Suprapubic skin (tissue), 4 donors: ENCODE results near the gene HJV. TPM values are rescaled to one million over a fixed set of nuclear protein-coding genes. Genes with fewer than 3 reads are reported as not detected.

Experiments
- DNase-seq, 2 donors: peaks; one replicate each; pipeline ENCODE4 v3.0.0-alpha.2; 2019; ENCODE audit warnings: low spot score in 2 of 2
- H3K27ac ChIP-seq: fragments of 200-600 bp; sonication (generic); one replicate; pipeline ENCODE4 v1.5.1; 2019
- H3K27me3 ChIP-seq: fragments of 200-600 bp; sonication (generic); one replicate; pipeline ENCODE4 v1.5.1; 2019
- H3K36me3 ChIP-seq: fragments of 200-600 bp; sonication (generic); one replicate; pipeline ENCODE4 v1.5.1; 2019
- H3K4me1 ChIP-seq: fragments of 200-600 bp; sonication (generic); one replicate; pipeline ENCODE4 v1.5.1; 2019
- H3K4me3 ChIP-seq: fragments of 200-600 bp; sonication (generic); one replicate; pipeline ENCODE4 v1.5.1; 2019; ENCODE audit warnings: mild to moderate bottlenecking
- H3K9me3 ChIP-seq: fragments of 200-600 bp; sonication (generic); one replicate; pipeline ENCODE4 v1.5.1; 2019
- EP300 ChIP-seq: sonication (generic); formaldehyde crosslinking; IDR thresholded peaks from one replicate; pipeline ENCODE4 v1.6.1; 2017; ENCODE audit warnings: antibody characterized with exemption
- POLR2A ChIP-seq, 2 donors: fragments of 450-650 bp; IDR thresholded peaks; one replicate each; pipeline ENCODE4 v1.6.1; 2017; ENCODE audit warnings: antibody characterized with exemption in 2 of 2, mild to moderate bottlenecking in 2 of 2, moderate library complexity in 2 of 2
- POLR2AphosphoS5 ChIP-seq, 3 donors: sonication (generic); formaldehyde crosslinking; IDR thresholded peaks; one replicate each; pipeline ENCODE4 v1.6.1; 2017; ENCODE audit warnings: antibody characterized with exemption in 3 of 3
- WGBS: methylation state at CpG from one replicate; pipeline ENCODE4 v1.1.5; 2018; 5-methylcytosine and 5-hydroxymethylcytosine counted together
- total RNA-seq, 4 donors: library from RNA; depleted of rRNA; stranded (reverse); fragments of >200 nt; gene quantifications; one replicate each; pipeline ENCODE4 v1.1.0, GENCODE V29; 2016
- TF ChIP-seq, protein P1 (sequence below), 2 donors: fragments of 200-600 bp in 1 of 2; fragments of 450-650 bp in 1 of 2; sonication (generic) in 1 of 2; IDR thresholded peaks; one replicate each; pipeline ENCODE4 v1.5.1; 2016 to 2019; ENCODE audit warnings: antibody characterized with exemption in 2 of 2, mild to moderate bottlenecking in 1 of 2, moderate library complexity in 1 of 2

The HJV gene
- total RNA-seq, 4 donors from 2014 or later = not detected

DNA sequence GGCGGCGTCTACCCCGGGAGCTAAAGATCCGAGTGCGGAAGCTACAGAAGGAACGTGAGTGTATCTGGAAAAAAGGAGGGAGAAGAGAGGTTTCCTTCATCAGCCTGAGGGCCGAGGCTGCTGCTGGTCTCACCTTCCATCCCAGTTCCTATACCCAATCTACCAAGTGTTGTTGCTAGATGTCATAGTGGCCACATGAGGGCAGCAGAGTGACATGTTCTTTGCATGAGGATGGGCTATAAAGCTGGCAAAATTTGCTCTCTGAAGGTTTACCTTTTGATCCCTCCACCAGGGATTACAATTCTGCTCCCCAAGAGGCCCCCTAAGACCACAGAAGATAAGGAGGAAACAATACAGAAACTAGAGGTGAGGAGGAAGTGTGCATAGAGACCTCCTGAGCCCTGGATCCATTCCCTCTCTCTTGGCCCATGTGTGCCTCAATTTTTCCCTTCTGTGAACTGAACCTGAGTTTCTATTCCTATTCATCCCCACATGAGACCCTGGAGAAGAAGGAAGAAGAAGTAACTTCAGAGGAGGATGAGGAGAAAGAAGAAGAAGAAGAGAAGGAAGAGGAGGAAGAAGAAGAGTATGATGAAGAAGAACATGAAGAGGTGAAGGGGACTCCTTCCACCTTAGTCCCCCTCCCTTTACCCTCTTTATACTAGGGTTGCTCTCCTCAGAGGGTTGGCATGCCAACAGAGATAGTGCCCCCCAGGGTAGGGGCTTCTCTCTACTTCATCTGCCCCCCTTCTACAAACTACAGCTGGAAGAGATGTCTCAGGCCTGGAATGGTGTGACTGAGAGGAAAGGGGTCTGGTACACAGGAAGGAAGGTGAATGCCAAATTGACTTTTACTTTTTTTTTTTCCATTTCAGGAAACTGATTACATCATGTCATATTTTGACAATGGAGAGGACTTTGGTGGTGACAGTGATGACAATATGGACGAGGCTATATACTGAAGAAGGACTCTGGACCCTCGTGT is 43.8 kb downstream of the HJV start:
- Histone ChIP-seq H3K27me3 (no peaks in the 10 kb centered on the region), H3K27ac (peak overlapping the region; percentile 95), H3K9me3 (no peaks in the 10 kb centered on the region), H3K36me3 (no peaks in the 10 kb centered on the region), H3K4me3 (peak overlapping the region; percentile 30), H3K4me1 (peaks cover 55% of the 10 kb centered on the region)
- WGBS = 20% methylated on average over 9 of the region's 9 CpGs
- TF ChIP-seq, protein P1, sequence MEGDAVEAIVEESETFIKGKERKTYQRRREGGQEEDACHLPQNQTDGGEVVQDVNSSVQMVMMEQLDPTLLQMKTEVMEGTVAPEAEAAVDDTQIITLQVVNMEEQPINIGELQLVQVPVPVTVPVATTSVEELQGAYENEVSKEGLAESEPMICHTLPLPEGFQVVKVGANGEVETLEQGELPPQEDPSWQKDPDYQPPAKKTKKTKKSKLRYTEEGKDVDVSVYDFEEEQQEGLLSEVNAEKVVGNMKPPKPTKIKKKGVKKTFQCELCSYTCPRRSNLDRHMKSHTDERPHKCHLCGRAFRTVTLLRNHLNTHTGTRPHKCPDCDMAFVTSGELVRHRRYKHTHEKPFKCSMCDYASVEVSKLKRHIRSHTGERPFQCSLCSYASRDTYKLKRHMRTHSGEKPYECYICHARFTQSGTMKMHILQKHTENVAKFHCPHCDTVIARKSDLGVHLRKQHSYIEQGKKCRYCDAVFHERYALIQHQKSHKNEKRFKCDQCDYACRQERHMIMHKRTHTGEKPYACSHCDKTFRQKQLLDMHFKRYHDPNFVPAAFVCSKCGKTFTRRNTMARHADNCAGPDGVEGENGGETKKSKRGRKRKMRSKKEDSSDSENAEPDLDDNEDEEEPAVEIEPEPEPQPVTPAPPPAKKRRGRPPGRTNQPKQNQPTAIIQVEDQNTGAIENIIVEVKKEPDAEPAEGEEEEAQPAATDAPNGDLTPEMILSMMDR (IDR thresholded peaks at IDR 0.05) = peak; percentile 77 to 90
- peak in 2 of 3 donors; percentile 44 to 63 for TF ChIP-seq POLR2AphosphoS5 (IDR thresholded peaks at IDR 0.05)
- TF ChIP-seq POLR2A (IDR thresholded peaks at IDR 0.05) = no peak
- DNase-seq = peak; percentile 84 to 86

DNA sequence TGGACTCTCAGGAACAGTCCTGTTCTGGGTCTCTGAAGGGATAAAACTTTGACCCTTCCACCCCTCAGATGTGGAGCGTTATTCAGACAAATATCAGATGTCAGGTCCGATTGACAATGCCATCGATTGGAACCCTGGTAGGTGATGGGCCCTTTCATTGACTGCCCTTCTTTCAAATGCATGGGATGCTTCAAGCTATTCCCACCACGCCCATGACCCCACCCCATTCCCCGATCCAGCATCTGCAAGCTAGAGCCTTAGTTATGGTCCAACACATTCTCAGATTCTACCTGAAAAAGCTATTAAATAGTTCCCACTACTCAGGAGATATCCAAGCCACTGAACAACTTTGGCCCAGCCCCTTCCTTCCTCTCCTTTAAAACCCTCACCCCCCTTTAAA is 44.5 kb downstream of the HJV start:
- Histone ChIP-seq H3K4me3 (no peak overlapping the region), H3K4me1 (peaks cover 48% of the 10 kb centered on the region), H3K27me3 (no peaks in the 10 kb centered on the region), H3K9me3 (no peaks in the 10 kb centered on the region), H3K36me3 (no peaks in the 10 kb centered on the region), H3K27ac (peak overlapping the region; percentile 95)
- TF ChIP-seq POLR2A (IDR thresholded peaks at IDR 0.05) (no peak), POLR2AphosphoS5 (IDR thresholded peaks at IDR 0.05) (no peak), EP300 (no peak)
- TF ChIP-seq, protein P1 (IDR thresholded peaks at IDR 0.05) = no peak
- WGBS = 74% methylated on average over 5 of the region's 5 CpGs
- DNase-seq = peak; percentile 63 to 67

DNA sequence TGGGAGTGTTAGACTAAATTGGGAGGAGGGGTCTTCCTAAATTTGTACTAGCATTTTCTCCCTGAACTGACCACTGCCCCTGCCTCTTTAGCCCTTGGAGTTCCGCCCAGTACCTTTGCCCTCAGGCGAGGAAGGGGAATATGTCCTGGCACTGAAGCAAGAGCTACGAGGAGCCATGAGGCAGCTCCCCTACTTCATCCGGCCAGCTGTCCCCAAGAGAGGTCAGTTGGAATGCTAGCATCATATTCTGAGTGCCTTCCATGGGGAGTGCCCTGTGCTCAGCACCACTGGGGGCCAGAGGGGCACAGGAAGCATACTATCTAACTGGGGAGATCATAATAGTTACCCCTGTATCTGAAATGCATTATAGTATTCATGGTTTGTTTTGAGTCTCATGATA is 46.3 kb downstream of the HJV start:
- no peak overlapping the region for H3K4me3 ChIP-seq
- H3K27ac ChIP-seq = no peak overlapping the region
- no peak for TF ChIP-seq POLR2AphosphoS5 (IDR thresholded peaks at IDR 0.05)
- no peak for TF ChIP-seq EP300
- TF ChIP-seq, protein P1 (IDR thresholded peaks at IDR 0.05) = no peak
- no peak for TF ChIP-seq POLR2A (IDR thresholded peaks at IDR 0.05)
- WGBS = 68% methylated on average over 4 of the region's 4 CpGs
- no peaks in the 10 kb centered on the region for H3K9me3 ChIP-seq
- DNase-seq = peak in 1 of 2 donors; percentile 60
- H3K4me1 ChIP-seq = peaks cover 32% of the 10 kb centered on the region
- no peaks in the 10 kb centered on the region for H3K36me3 ChIP-seq
- H3K27me3 ChIP-seq = no peaks in the 10 kb centered on the region

DNA sequence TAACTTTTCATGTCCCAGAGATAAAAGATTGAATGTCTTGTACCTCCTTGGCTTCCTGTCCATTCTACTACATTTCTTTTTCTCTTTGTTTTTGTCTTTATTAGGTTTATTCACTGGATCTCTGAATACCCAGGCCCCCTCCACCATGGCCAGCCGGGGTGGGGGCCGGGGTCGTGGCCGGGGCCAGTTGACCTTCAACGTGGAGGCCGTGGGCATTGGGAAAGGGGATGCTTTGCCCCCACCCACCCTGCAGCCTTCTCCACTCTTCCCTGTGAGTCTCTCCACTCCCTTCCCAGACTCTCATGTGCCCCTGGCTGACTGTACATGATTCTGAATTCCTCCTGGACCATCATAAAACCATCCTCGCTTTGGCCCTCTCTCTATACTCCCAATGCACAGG is 46.8 kb downstream of the HJV start:
- 84% methylated on average over 7 of the region's 7 CpGs for WGBS
- TF ChIP-seq POLR2A (IDR thresholded peaks at IDR 0.05) = no peak
- TF ChIP-seq EP300 = no peak
- no peak for TF ChIP-seq POLR2AphosphoS5 (IDR thresholded peaks at IDR 0.05)
- TF ChIP-seq, protein P1 (IDR thresholded peaks at IDR 0.05) = no peak

DNA sequence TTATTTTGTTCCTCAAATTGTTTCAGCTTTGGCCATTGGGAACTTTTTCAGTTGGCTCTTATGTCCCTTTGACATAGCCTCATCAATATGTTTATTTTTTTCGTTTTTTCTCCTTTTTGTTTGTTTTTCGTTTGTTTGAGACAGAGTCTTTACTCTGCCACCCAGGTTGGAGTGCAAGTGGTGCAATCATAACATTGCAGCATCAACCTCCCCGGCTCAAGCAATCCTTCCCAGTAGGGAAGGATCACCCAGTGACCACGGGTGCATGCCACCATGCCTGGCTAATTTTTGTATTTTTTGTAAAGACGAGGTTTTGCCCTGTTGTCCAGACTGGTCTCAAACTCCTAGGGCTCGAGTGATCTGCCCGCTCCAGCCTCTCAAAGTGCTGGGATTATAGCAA is 49.0 kb downstream of the HJV start:
- peak in 1 of 2 donors; percentile 37 for DNase-seq
- Histone ChIP-seq H3K27me3 (no peaks in the 10 kb centered on the region), H3K36me3 (no peaks in the 10 kb centered on the region), H3K4me1 (peaks cover 6% of the 10 kb centered on the region), H3K27ac (no peak overlapping the region), H3K4me3 (no peak overlapping the region), H3K9me3 (no peaks in the 10 kb centered on the region)
- TF ChIP-seq, protein P1 (IDR thresholded peaks at IDR 0.05) = no peak
- TF ChIP-seq POLR2AphosphoS5 (IDR thresholded peaks at IDR 0.05) (no peak), POLR2A (IDR thresholded peaks at IDR 0.05) (no peak), EP300 (no peak)
- WGBS = 86% methylated on average over 7 of the region's 7 CpGs

More for the DNA sequence above, 46.8 kb downstream of the HJV start:
- Histone ChIP-seq H3K9me3 (no peaks in the 10 kb centered on the region), H3K4me1 (peaks cover 27% of the 10 kb centered on the region), H3K27ac (no peak overlapping the region), H3K36me3 (no peaks in the 10 kb centered on the region), H3K4me3 (no peak overlapping the region), H3K27me3 (no peaks in the 10 kb centered on the region)
- DNase-seq = peak in 1 of 2 donors; percentile 48
